Hematopoietic multipotent progenitor cell treated with erythropoietin and hydrocortisone succinate and interleukin-3 and kit ligand, for 4 days (in vitro differentiated cells): Measurements from ENCODE around the gene DLGAP1.
"Not testable (repeated sequence)": the region's sequence is repeated elsewhere in the genome, so short reads cannot be mapped to it uniquely, and the experiment has no call there.

ENCODE experiments used
- DNase-seq: peaks from one replicate; pipeline ENCODE4 v3.0.0-alpha.2; 2015

Gene DLGAP1

GRCh38 chr18:3610813-3611212 lies 844.3 kb downstream of the DLGAP1 start:
- DNase-seq, result no peak

- DNase-seq, result no peak
Observed at GRCh38 chr18:3610188-3610708, 844.9 kb downstream of the DLGAP1 start.

GRCh38 chr18:3608488-3608887 lies 846.6 kb downstream of the DLGAP1 start:
- DNase-seq, result no peak

- DNase-seq, result not testable (repeated sequence)
Observed at GRCh38 chr18:3608099-3608453, 847.0 kb downstream of the DLGAP1 start.

- DNase-seq, result peak; percentile 47
Observed at GRCh38 chr18:3607309-3608098, 847.6 kb downstream of the DLGAP1 start.

GRCh38 chr18:3606863-3607262 lies 848.2 kb downstream of the DLGAP1 start:
- not testable (repeated sequence) for DNase-seq

GRCh38 chr18:3605954-3606443 lies 849.1 kb downstream of the DLGAP1 start:
- peak; percentile 71 for DNase-seq

- DNase-seq, result peak; percentile 47
Observed at GRCh38 chr18:3605486-3605952, 849.6 kb downstream of the DLGAP1 start.

- peak; percentile 88 for DNase-seq
Observed at GRCh38 chr18:3604498-3605408, 850.4 kb downstream of the DLGAP1 start.

- DNase-seq, result no peak
Observed at GRCh38 chr18:3604235-3604497, 850.9 kb downstream of the DLGAP1 start.

- DNase-seq, result peak; percentile 84
Observed at GRCh38 chr18:3603421-3604234, 851.5 kb downstream of the DLGAP1 start.

- DNase-seq, result not testable (repeated sequence)
Observed at GRCh38 chr18:3601106-3601755, 853.9 kb downstream of the DLGAP1 start.

GRCh38 chr18:3599861-3600260 lies 855.2 kb downstream of the DLGAP1 start:
- DNase-seq, result no peak

- peak; percentile 81 for DNase-seq
Observed at GRCh38 chr18:3599195-3599594, 855.9 kb downstream of the DLGAP1 start.

GRCh38 chr18:3598581-3598980 lies 856.5 kb downstream of the DLGAP1 start:
- no peak for DNase-seq

- no peak for DNase-seq
Observed at GRCh38 chr18:3597409-3598357, 857.4 kb downstream of the DLGAP1 start.

GRCh38 chr18:3596637-3597384 lies 858.3 kb downstream of the DLGAP1 start:
- peak; percentile 95 for DNase-seq

GRCh38 chr18:3596324-3596636 lies 858.8 kb downstream of the DLGAP1 start:
- DNase-seq, result no peak

GRCh38 chr18:3595369-3596273 lies 859.5 kb downstream of the DLGAP1 start:
- peak; percentile 82 for DNase-seq
